ENCODE data around the gene TRAPPC10.

TRAPPC10 gene

DNA sequence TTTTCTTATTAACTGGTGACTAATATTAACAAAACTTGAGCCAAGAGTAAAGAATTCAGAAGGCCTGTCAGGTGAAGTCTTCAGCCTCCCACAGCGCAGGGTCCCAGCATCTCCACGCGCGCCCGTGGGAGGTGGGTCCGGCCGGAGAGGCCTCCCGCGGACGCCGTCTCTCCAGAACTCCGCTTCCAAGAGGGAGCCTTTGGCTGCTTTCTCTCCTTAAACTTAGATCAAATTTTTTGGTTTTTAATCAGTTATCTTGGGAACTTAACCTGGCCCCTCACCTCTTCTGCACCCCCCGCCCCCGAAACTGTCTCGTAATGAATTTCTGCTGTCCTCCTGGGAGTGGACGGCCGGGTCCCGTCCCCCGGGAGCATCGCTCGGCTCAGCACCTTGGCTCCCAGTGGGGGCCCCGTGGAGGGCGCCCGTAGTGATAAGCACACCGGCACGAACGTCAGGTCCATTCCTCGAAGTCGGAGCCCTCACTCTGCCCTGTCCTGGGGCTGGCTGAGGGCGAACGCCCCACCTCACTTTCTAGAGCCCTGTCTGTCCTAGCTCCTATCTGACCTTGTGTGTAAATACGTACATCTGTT is 29.5 kb upstream of the TRAPPC10 start:
- Histone ChIP-seq H3K9me3 (ENCODE audit: control insufficient read depth, insufficient read depth, low read length) (no peaks in the 10 kb centered on the region), H3K4me3 (ENCODE audit: low read length) (no peak overlapping the region), H3K27me3 (ENCODE audit: control insufficient read depth, insufficient read depth, low read length) (no peaks in the 10 kb centered on the region), H3K36me3 (ENCODE audit: control insufficient read depth, insufficient read depth, low read length) (no peaks in the 10 kb centered on the region), H3K4me1 (ENCODE audit: control insufficient read depth, insufficient read depth, low read length) (peaks cover 4% of the 10 kb centered on the region; the same call in 1 of the 2 replicates), H3K27ac (ENCODE audit: low read length) (no peak overlapping the region)
- WGBS (ENCODE audit: insufficient coverage, insufficient read length), result no CpG with 5 or more reads among the region's 32 CpGs
- no peak for DNase-seq (ENCODE audit: low read depth, low spot score)

DNA sequence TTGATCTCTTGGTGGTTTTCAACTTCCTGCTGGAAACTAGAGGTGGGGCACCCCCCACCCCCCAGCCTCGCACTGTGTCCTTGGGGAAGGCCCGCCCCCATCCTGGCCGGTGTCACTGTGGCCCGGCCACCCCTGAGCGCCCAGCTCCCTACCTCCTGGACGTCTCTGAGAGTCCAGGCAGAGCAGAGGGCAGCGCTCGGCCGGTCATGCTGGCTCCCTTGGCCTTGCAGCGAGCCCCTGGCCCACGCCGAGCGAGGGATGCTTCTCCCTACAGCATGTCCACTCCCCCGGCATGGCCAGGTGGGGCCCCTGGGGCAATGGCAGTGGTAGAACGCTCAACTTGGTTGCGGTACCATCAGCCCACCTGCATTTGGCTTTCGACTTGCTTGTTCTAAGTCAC is 28.7 kb upstream of the TRAPPC10 start:
- WGBS (ENCODE audit: insufficient coverage, insufficient read length), result no CpG with 5 or more reads among the region's 17 CpGs
- H3K4me1 ChIP-seq (ENCODE audit: control insufficient read depth, insufficient read depth, low read length), result peaks cover 4% of the 10 kb centered on the region; the same call in 1 of the 2 replicates
- DNase-seq (ENCODE audit: low read depth, low spot score), result no peak
- H3K36me3 ChIP-seq (ENCODE audit: control insufficient read depth, insufficient read depth, low read length), result no peaks in the 10 kb centered on the region
- no peak overlapping the region for H3K4me3 ChIP-seq (ENCODE audit: low read length)
- no peaks in the 10 kb centered on the region for H3K27me3 ChIP-seq (ENCODE audit: control insufficient read depth, insufficient read depth, low read length)
- H3K9me3 ChIP-seq (ENCODE audit: control insufficient read depth, insufficient read depth, low read length), result no peaks in the 10 kb centered on the region
- no peak overlapping the region for H3K27ac ChIP-seq (ENCODE audit: low read length)

DNA sequence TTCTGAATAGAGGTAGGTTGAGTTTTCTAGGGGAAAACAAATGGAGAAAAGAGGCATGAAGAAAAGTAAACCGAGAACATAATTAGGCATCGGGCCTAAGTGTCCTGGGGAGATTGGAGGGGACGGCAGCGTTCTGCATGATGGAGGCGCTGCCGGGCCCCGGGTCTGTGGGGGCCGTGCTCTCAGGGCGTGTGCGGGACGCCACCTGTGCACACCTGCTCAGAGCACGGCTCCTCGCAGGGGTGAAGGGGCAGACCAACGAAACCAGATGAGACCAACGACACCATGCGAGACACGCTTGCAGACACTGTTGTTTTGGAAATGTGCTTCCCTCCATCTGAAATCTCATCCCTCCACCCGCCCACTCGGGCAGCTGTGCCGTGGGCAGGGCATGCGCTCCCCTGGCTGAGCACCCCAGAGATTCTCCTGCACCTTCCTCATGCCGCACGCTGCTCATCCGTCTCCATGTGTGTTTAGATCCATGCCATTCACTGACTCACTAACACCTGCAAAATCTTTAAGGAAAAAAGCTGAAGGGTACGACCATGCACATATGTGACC is 28.2 kb upstream of the TRAPPC10 start:
- H3K36me3 ChIP-seq (ENCODE audit: control insufficient read depth, insufficient read depth, low read length), result no peaks in the 10 kb centered on the region
- WGBS (ENCODE audit: insufficient coverage, insufficient read length), result no CpG with 5 or more reads among the region's 25 CpGs
- H3K27ac ChIP-seq (ENCODE audit: low read length), result no peak overlapping the region
- H3K27me3 ChIP-seq (ENCODE audit: control insufficient read depth, insufficient read depth, low read length), result no peaks in the 10 kb centered on the region
- H3K9me3 ChIP-seq (ENCODE audit: control insufficient read depth, insufficient read depth, low read length), result no peaks in the 10 kb centered on the region
- peaks cover 4% of the 10 kb centered on the region; the same call in 1 of the 2 replicates for H3K4me1 ChIP-seq (ENCODE audit: control insufficient read depth, insufficient read depth, low read length)
- DNase-seq (ENCODE audit: low read depth, low spot score), result no peak
- no peak overlapping the region for H3K4me3 ChIP-seq (ENCODE audit: low read length)

DNA sequence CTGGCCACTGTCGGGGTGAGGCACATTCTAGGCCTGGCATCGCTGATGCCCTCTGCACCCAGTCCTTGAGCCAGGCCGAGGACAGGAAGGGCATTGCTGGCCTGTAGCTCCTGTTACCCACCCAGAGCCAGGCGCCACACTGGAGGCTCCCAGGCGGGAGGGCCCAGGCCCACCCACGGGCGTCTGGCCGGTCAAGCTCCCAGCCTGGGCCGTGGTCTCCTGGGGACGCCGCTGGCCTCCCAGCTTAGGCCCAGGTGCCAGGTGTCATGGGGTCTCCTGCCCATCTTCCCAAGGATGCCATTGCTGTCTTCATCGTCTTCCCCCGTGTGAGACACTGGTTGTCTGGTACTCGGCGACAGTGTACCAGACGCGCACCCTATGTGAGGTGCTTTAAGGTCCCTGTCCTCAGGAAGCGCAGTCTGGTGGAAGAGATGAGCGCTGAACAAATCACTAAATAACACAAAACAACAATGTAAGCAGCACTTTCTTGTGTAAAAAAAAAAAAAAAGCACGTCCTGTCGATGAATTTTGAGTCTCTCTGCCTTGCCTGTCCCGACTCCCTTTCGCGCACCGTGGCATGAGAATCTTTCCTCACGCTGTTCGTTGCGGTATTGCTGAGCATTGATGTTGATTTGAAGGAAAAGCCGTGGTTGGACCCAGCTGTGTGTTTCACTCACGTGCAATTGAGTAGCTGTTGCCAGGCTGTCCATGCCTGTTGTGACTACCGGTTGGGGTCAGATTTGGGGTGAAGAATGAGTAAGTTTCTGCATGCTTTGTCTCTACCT is 27.0 kb upstream of the TRAPPC10 start:
- H3K4me3 ChIP-seq (ENCODE audit: low read length), result no peak overlapping the region

DNA sequence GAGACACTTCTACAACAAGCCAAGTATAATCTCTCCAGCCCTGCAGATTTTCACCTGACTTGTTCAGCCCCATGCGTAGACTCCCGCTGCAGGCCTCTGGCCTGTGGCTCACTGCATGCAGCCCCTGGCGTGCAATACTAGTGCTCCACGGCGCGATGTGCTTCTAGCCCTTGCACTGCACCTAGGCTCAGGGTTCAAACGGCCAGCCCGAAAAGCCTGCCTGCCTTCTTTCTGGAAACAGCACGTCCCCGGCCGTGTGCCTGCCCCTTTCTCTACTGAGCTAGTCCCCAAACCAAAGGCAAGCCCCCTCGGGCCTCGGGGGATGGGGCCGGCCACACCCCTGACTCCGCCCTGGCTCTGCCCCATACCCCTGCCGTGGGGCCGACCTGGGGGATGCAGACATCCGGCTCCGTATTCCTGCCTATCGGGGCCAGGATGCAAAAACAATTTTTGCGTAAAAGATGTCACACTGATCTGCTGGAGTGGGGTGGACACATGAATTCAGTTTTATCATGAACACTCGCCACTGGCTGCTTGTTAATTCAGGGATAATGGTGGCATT is 26.3 kb upstream of the TRAPPC10 start:
- Histone ChIP-seq H3K4me3 (ENCODE audit: low read length) (peak overlapping the region; percentile 19; the same call in 1 of the 2 replicates), H3K4me1 (ENCODE audit: control insufficient read depth, insufficient read depth, low read length) (peaks cover 4% of the 10 kb centered on the region; the same call in 1 of the 2 replicates)
- WGBS (ENCODE audit: insufficient coverage, insufficient read length), result no CpG with 5 or more reads among the region's 22 CpGs

More for the DNA sequence above, 27.0 kb upstream of the TRAPPC10 start:
- no peak for DNase-seq (ENCODE audit: low read depth, low spot score)
- WGBS (ENCODE audit: insufficient coverage, insufficient read length), result no CpG with 5 or more reads among the region's 31 CpGs
- H3K27me3 ChIP-seq (ENCODE audit: control insufficient read depth, insufficient read depth, low read length), result no peaks in the 10 kb centered on the region
- H3K27ac ChIP-seq (ENCODE audit: low read length), result no peak overlapping the region
- peaks cover 4% of the 10 kb centered on the region; the same call in 1 of the 2 replicates for H3K4me1 ChIP-seq (ENCODE audit: control insufficient read depth, insufficient read depth, low read length)
- no peaks in the 10 kb centered on the region for H3K36me3 ChIP-seq (ENCODE audit: control insufficient read depth, insufficient read depth, low read length)
- no peaks in the 10 kb centered on the region for H3K9me3 ChIP-seq (ENCODE audit: control insufficient read depth, insufficient read depth, low read length)

DNA sequence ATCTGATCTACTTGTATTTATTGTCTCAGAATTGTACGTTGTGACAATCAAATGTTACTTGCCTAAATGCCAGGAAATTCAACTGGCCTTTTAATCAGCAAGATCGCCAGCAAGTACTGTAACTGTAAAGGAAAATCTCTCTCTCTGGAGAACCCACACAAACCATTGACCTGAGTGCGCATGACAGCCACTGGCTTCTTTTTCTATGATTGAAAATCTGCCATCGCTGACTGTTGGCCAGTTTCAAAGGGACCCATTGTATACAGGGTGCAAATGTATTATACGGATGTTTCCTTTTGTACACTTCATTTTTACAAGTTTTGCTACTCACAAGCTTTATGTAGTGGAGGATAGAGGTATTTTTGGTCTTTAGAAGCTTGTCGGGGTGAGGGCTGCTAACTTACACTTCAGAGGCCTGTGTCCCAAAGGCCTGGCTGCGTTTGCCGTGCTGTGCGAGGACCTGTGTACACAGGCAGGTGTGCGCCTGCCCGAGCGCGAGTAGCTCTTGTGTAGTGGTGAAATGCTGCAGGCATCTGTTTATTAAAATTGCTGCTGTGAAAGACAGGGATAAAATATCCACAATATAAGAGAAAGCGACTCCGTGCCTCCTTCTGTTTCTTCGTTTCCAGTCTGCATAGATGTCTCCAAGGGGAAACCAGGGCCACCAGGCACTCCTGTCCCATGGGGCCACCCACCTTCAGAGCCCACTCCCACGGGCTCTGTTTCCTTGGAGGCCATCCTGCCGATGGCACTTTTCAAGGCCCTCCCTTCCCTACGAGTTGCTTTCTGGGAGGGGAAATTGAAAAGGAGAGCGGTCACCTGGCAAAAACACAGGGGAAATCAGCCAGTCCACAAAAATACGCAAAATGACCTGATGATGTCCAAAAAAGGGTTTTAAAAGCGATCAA is 25.3 kb upstream of the TRAPPC10 start:
- H3K36me3 ChIP-seq (ENCODE audit: control insufficient read depth, insufficient read depth, low read length), result no peaks in the 10 kb centered on the region
- DNase-seq (ENCODE audit: low read depth, low spot score), result no peak
- no peak overlapping the region for H3K27ac ChIP-seq (ENCODE audit: low read length)
- H3K27me3 ChIP-seq (ENCODE audit: control insufficient read depth, insufficient read depth, low read length), result no peaks in the 10 kb centered on the region
- H3K4me1 ChIP-seq (ENCODE audit: control insufficient read depth, insufficient read depth, low read length), result peaks cover 2% of the 10 kb centered on the region; the same call in 1 of the 2 replicates
- H3K9me3 ChIP-seq (ENCODE audit: control insufficient read depth, insufficient read depth, low read length), result no peaks in the 10 kb centered on the region
- WGBS (ENCODE audit: insufficient coverage, insufficient read length), result no CpG with 5 or more reads among the region's 22 CpGs
- H3K4me3 ChIP-seq (ENCODE audit: low read length), result no peak overlapping the region

More for the DNA sequence above, 26.3 kb upstream of the TRAPPC10 start:
- Histone ChIP-seq H3K9me3 (ENCODE audit: control insufficient read depth, insufficient read depth, low read length) (no peaks in the 10 kb centered on the region), H3K27me3 (ENCODE audit: control insufficient read depth, insufficient read depth, low read length) (no peaks in the 10 kb centered on the region), H3K36me3 (ENCODE audit: control insufficient read depth, insufficient read depth, low read length) (no peaks in the 10 kb centered on the region), H3K27ac (ENCODE audit: low read length) (no peak overlapping the region)
- no peak for DNase-seq (ENCODE audit: low read depth, low spot score)

DNA sequence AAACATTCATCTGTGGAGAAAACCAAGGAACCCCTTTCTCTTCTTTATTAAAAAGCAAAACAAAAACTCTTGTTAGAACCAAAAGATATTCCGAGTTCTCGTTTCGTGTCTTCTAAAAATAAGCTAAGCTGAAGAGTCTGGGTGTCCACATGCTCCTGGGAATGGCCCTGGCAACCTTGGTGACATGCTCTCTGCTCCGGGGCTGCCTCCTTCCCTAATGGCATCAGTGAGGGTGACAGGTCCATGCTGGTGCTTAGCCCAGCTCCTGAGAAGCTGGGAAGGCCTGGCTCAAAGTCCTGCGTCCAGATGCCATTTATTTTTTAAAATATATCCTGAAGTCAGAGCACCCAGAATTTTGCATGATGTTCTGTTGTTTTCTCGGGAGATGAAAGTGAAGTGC is 24.6 kb upstream of the TRAPPC10 start:
- Histone ChIP-seq H3K4me3 (ENCODE audit: low read length) (no peak overlapping the region), H3K9me3 (ENCODE audit: control insufficient read depth, insufficient read depth, low read length) (no peaks in the 10 kb centered on the region), H3K4me1 (ENCODE audit: control insufficient read depth, insufficient read depth, low read length) (no peaks in the 10 kb centered on the region), H3K27ac (ENCODE audit: low read length) (no peak overlapping the region), H3K27me3 (ENCODE audit: control insufficient read depth, insufficient read depth, low read length) (no peaks in the 10 kb centered on the region), H3K36me3 (ENCODE audit: control insufficient read depth, insufficient read depth, low read length) (no peaks in the 10 kb centered on the region)
- no CpG with 5 or more reads among the region's 6 CpGs for WGBS (ENCODE audit: insufficient coverage, insufficient read length)
- DNase-seq (ENCODE audit: low read depth, low spot score), result no peak

DNA sequence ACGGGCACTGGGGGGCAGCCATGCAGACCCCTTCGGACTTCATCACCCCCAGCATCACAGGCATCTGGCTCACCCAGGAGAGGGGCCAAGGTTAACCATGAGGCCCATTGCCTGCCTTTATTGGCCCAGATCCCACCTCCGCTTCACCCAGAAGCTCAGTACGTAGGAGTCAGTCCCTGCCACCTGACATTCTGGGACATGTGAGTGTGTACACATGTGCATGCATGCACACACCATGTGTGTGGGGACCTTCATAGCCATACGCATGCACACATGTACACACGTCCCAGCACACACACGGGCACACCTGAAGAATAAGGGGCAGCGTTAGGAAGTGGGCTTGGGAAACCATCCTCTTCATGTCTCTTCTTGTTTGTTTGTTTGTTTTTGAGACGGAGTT is 24.1 kb upstream of the TRAPPC10 start:
- no peaks in the 10 kb centered on the region for H3K4me1 ChIP-seq (ENCODE audit: control insufficient read depth, insufficient read depth, low read length)
- WGBS (ENCODE audit: insufficient coverage, insufficient read length), result no CpG with 5 or more reads among the region's 9 CpGs
- no peak for DNase-seq (ENCODE audit: low read depth, low spot score)
- no peaks in the 10 kb centered on the region for H3K9me3 ChIP-seq (ENCODE audit: control insufficient read depth, insufficient read depth, low read length)
- no peak overlapping the region for H3K4me3 ChIP-seq (ENCODE audit: low read length)
- no peaks in the 10 kb centered on the region for H3K36me3 ChIP-seq (ENCODE audit: control insufficient read depth, insufficient read depth, low read length)
- H3K27me3 ChIP-seq (ENCODE audit: control insufficient read depth, insufficient read depth, low read length), result no peaks in the 10 kb centered on the region
- no peak overlapping the region for H3K27ac ChIP-seq (ENCODE audit: low read length)

DNA sequence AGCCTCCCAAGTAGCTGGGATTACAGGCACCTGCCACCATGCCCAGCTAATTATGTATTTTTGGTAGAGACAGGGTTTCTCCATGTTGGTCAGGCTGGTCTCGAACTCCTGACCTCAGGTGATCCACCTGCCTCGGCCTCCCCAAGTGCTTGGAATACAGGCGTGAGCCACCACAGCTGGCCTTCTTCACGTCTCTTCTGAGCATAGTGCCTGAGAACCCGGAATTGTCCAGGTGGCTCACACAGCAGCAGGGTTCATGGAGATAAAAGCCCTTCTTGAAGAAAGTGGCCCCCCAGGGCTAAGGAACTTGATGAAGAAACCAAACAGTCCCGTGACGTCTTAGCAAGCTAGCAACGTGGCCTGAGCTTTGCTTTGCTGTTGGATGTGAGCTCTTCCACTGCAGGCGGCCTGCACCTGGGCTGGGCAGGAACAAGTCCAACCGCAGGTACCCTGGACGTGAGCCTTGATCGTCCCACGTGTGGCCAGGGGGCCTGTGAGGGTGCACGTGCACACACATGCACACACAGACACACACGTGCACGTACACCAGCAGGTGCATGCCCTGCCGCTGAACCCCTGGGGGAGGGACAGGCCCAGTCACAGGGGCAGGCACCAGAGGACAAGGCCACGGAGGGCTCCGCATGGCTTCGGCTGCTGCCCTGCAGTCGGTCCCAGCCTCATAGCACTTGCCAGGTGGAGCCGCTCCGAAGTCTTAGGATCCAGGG is 23.4 kb upstream of the TRAPPC10 start:
- no peak for DNase-seq (ENCODE audit: low read depth, low spot score)
- Histone ChIP-seq H3K4me3 (ENCODE audit: low read length) (no peak overlapping the region), H3K4me1 (ENCODE audit: control insufficient read depth, insufficient read depth, low read length) (no peaks in the 10 kb centered on the region), H3K27ac (ENCODE audit: low read length) (no peak overlapping the region), H3K9me3 (ENCODE audit: control insufficient read depth, insufficient read depth, low read length) (no peaks in the 10 kb centered on the region), H3K27me3 (ENCODE audit: control insufficient read depth, insufficient read depth, low read length) (no peaks in the 10 kb centered on the region), H3K36me3 (ENCODE audit: control insufficient read depth, insufficient read depth, low read length) (no peaks in the 10 kb centered on the region)
- WGBS (ENCODE audit: insufficient coverage, insufficient read length), result no CpG with 5 or more reads among the region's 23 CpGs

Measured in iPS DF 6.9 (cell line).